Ishikawa (cell line): Measurements from ENCODE around the gene CALM3.

Experiments used
- CEBPB ChIP-seq: IDR thresholded peaks from 2 replicates; pipeline ENCODE4 v1.6.1; 2012
- EGR1 ChIP-seq: IDR thresholded peaks from 2 replicates; pipeline ENCODE4 v1.6.1; 2012
- EP300 ChIP-seq: IDR thresholded peaks from 2 replicates; pipeline ENCODE4 v1.6.1; 2012; ENCODE audit warnings: borderline replicate concordance
- MAX ChIP-seq: IDR thresholded peaks from 2 replicates; pipeline ENCODE4 v1.6.1; 2012
- REST ChIP-seq: IDR thresholded peaks from 2 replicates; pipeline ENCODE4 v1.6.1; 2012; ENCODE audit warnings: low read depth, mild to moderate bottlenecking
- TEAD4 ChIP-seq: IDR thresholded peaks from 2 replicates; pipeline ENCODE4 v1.6.1; 2012

GRCh38 chr19:46586294-46586693, 14.8 kb upstream of the CALM3 start:
- TF ChIP-seq CEBPB (no peak), REST (no peak), MAX (no peak), TEAD4 (no peak), EP300 (no peak), EGR1 (no peak)
